ENCODE results near the gene ANO5. TPM values are rescaled to one million over a fixed set of nuclear protein-coding genes. Genes with fewer than 3 reads are reported as not detected.

The ANO5 gene
- total and polyA plus RNA-seq, 2 donors (not counting 3 experiments of a cell fraction or from before 2014, with no cell fraction given), result 0.32 to 0.46 TPM

DNA sequence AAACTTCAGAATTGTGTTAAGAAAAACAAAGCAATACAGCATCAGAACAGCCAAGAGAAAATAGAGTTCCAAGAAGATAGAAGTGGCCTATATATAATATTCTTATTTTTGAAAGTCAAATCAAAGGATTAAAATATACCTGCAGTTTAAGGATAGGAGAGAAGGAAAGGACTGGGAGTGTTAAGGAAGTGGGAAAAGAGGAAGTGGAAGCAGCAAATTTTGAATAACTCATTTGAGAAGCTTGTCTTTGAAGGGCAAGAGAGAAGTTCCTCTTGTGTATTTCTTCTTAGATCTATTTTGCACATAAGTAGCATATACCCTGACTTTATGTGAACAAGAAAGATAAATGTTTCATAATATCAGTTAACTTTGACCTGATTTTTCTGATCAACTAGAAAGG lies 82.7 kb downstream of the ANO5 start:
- POLR2A ChIA-PET, result no interaction called here
- dilution Hi-C loops (cut with MboI; ENCODE audit: extremely low pct_ligation_motif_present, low sequenced_read_pairs), result no loop called here

More for the DNA sequence above, 82.7 kb downstream of the ANO5 start:
- Histone ChIP-seq H3K27me3 (ENCODE audit: control insufficient read depth in 2 of 2, insufficient read depth in 2 of 2, low read length in 2 of 2) (no peaks in the 10 kb centered on the region), H3K4me3 (replicated peaks in 1 of 3; ENCODE audit: insufficient read depth in 1 of 3, low read depth in 1 of 3, low read length in 3 of 3) (no peak overlapping the region), H3K27ac (ENCODE audit: insufficient read depth, low read depth, low read length) (no peak overlapping the region), H3K36me3 (ENCODE audit: control insufficient read depth in 2 of 2, extremely low read depth in 1 of 2, insufficient read depth in 2 of 2, low read length in 2 of 2) (no peaks in the 10 kb centered on the region), H3K79me2 (ENCODE audit: control insufficient read depth, insufficient read depth, low read length) (no peaks in the 10 kb centered on the region), H2AFZ (ENCODE audit: low read depth, low read length) (no peak overlapping the region), H3K4me2 (ENCODE audit: insufficient read depth, low read length) (no peak overlapping the region), H4K20me1 (replicated peaks; ENCODE audit: control insufficient read depth, extremely low read depth, insufficient read depth, low read length) (no peaks in the 10 kb centered on the region), H3K9ac (replicated peaks; ENCODE audit: extremely low read depth, insufficient read depth, low read length) (no peak overlapping the region), H3K9me3 (replicated peaks; ENCODE audit: control insufficient read depth, insufficient read depth, low read length) (no peaks in the 10 kb centered on the region), H3K4me1 (ENCODE audit: control insufficient read depth, extremely low read depth, insufficient read depth, low read length) (no peaks in the 10 kb centered on the region), H3K9me1 (replicated peaks; ENCODE audit: control insufficient read depth, extremely low read depth, insufficient read depth, low read length) (no peaks in the 10 kb centered on the region)
- TF ChIP-seq POLR2AphosphoS5 (IDR thresholded peaks at IDR 0.05; ENCODE audit: insufficient read depth, low read depth, low read length) (no peak), EZH2 (IDR thresholded peaks at IDR 0.05; ENCODE audit: borderline replicate concordance, low read depth, low read length, severe bottlenecking) (no peak), POLR2A (IDR thresholded peaks at IDR 0.05; ENCODE audit: low read depth, low read length) (no peak), MAX (IDR thresholded peaks at IDR 0.05; ENCODE audit: insufficient read depth, insufficient read length) (no peak), CTCF (IDR thresholded peaks at IDR 0.05; ENCODE audit: extremely low read depth in 1 of 2, insufficient read depth in 1 of 2, low read depth in 1 of 2, low read length in 2 of 2) (no peak), FOS (IDR thresholded peaks at IDR 0.05; ENCODE audit: borderline replicate concordance, insufficient read depth, low read length) (no peak), JUN (IDR thresholded peaks at IDR 0.05; ENCODE audit: borderline replicate concordance, insufficient read depth, insufficient read length, low read depth) (no peak), MYC (IDR thresholded peaks at IDR 0.05; ENCODE audit: low read depth, low read length) (no peak), GATA2 (IDR thresholded peaks at IDR 0.05; ENCODE audit: insufficient read depth, insufficient read length, low read depth, low read length) (no peak)
- DNase-seq (ENCODE audit: low read depth, low spot score), result no peak
- FAIRE-seq, result no peak
- no TSS peak for BruUV-seq (replicated peaks)
- intact Hi-C loops (cut with micrococcal nuclease), result no loop called here
- CTCF ChIA-PET, result no interaction called here
